ENCODE data around the gene TUBGCP2. TPM values are rescaled to one million over a fixed set of nuclear protein-coding genes. Genes with fewer than 3 reads are reported as not detected.

The TUBGCP2 gene
- total RNA-seq, 1 experiment from 2014 or later: 35.4 TPM

DNA sequence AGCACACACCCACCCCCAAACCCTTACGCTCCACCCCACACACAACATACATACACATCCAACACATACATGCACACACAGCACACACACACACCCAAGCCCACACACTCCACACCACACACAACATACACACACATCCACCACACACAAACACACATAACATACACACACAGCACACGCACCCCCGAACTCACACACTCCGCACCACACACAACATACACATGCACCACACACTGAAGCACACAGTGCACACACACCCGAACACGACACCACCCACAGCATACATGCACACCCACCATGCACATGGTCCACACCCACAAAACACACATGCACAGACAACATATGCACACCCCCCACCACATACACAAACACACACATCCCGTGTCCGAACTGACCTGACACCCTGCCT, 40.5 kb upstream of the TUBGCP2 start (continued):
- TF ChIP-seq, protein P1, sequence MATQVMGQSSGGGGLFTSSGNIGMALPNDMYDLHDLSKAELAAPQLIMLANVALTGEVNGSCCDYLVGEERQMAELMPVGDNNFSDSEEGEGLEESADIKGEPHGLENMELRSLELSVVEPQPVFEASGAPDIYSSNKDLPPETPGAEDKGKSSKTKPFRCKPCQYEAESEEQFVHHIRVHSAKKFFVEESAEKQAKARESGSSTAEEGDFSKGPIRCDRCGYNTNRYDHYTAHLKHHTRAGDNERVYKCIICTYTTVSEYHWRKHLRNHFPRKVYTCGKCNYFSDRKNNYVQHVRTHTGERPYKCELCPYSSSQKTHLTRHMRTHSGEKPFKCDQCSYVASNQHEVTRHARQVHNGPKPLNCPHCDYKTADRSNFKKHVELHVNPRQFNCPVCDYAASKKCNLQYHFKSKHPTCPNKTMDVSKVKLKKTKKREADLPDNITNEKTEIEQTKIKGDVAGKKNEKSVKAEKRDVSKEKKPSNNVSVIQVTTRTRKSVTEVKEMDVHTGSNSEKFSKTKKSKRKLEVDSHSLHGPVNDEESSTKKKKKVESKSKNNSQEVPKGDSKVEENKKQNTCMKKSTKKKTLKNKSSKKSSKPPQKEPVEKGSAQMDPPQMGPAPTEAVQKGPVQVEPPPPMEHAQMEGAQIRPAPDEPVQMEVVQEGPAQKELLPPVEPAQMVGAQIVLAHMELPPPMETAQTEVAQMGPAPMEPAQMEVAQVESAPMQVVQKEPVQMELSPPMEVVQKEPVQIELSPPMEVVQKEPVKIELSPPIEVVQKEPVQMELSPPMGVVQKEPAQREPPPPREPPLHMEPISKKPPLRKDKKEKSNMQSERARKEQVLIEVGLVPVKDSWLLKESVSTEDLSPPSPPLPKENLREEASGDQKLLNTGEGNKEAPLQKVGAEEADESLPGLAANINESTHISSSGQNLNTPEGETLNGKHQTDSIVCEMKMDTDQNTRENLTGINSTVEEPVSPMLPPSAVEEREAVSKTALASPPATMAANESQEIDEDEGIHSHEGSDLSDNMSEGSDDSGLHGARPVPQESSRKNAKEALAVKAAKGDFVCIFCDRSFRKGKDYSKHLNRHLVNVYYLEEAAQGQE (IDR thresholded peaks at IDR 0.05; ENCODE audit: low read depth): no peak
- no peak for TF ChIP-seq FOSL1 (IDR thresholded peaks at IDR 0.05; ENCODE audit: low read depth)
- TF ChIP-seq, protein P2, sequence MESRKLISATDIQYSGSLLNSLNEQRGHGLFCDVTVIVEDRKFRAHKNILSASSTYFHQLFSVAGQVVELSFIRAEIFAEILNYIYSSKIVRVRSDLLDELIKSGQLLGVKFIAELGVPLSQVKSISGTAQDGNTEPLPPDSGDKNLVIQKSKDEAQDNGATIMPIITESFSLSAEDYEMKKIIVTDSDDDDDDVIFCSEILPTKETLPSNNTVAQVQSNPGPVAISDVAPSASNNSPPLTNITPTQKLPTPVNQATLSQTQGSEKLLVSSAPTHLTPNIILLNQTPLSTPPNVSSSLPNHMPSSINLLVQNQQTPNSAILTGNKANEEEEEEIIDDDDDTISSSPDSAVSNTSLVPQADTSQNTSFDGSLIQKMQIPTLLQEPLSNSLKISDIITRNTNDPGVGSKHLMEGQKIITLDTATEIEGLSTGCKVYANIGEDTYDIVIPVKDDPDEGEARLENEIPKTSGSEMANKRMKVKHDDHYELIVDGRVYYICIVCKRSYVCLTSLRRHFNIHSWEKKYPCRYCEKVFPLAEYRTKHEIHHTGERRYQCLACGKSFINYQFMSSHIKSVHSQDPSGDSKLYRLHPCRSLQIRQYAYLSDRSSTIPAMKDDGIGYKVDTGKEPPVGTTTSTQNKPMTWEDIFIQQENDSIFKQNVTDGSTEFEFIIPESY (IDR thresholded peaks at IDR 0.05; ENCODE audit: extremely low read depth, insufficient replicate concordance, low read length): no peak

DNA sequence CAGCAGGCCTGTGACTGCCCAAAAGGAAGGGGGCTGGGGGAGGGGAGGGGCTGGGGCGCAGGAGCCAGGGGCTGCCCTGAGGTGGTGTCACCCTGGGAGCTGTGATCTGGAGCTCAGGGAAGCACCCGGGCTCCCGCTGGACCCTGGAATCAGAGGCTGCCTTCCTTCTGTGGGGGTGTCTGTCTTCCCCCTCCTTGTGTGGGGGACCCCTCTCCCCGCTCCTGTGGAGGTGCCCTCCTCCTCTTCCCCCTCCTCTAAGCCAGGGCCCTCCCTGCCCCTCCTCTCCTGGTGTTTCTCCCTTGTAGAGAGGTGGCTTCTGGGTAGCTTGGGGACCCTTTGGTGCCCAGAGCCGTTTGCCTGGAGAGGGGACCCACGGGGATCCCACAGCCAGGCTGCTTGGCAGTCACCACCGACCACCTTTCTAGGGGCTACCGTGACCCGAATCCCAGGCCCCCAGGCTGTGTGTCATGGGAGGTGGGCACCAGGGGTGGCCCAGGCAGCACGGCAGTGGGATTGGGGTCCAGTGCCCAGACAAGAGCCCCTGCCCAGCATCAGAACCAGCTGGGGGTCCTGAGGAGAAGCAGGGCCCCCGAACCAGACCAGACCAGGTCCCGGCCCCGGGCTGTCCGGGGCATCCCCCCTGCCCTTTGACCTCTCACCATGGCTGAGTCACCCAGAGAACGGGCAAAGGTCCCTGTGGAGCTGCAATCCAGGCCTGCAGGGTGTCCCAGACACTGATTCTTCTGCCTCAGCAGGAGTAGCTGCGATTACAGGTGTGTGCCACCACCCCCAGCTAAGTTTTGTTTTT, 39.2 kb upstream of the TUBGCP2 start:
- Histone ChIP-seq H3K36me3 (ENCODE audit: control insufficient read depth in 1 of 2, insufficient read depth in 2 of 2, low read length in 2 of 2) (no peaks in the 10 kb centered on the region), H2AFZ (ENCODE audit: low read depth, low read length, poor library complexity, severe bottlenecking) (no peak overlapping the region), H4K20me1 (ENCODE audit: insufficient read depth) (no peaks in the 10 kb centered on the region), H3K79me2 (ENCODE audit: insufficient read depth, low read length) (no peaks in the 10 kb centered on the region), H3K9me3 (ENCODE audit: control insufficient read depth in 1 of 2, insufficient read depth in 1 of 2, low read depth in 1 of 2, low read length in 2 of 2) (no peaks in the 10 kb centered on the region), H3K4me3 (replicated peaks in 1 of 2; ENCODE audit: low read depth in 1 of 2, low read length in 2 of 2) (no peak overlapping the region), H3K9me2 (ENCODE audit: insufficient read depth) (no peaks in the 10 kb centered on the region), H3K4me2 (ENCODE audit: low read length) (no peak overlapping the region), H3K9ac (ENCODE audit: low read length) (no peak overlapping the region), H3K4me1 (ENCODE audit: control insufficient read depth in 1 of 2, insufficient read depth in 2 of 2, low read length in 2 of 2) (peaks cover 0 to 8% of the 10 kb centered on the region in 2 experiments; a peak in 1 of 4 replicates), H3K27me3 (ENCODE audit: insufficient read depth, low read length) (no peaks in the 10 kb centered on the region), H3K27ac (ENCODE audit: low read depth, low read length) (no peak overlapping the region)
- BruUV-seq (replicated peaks): no TSS peak
- DNase-seq (ENCODE audit: low read depth, low spot score) (no peak), ATAC-seq (no peak)
- ChIA-PET POLR2A (no interaction called here), RAD21 (ENCODE audit: low non-redundant PET in 1 of 2, low total read pairs in 2 of 2, uncharacterized antibody in 2 of 2, unreplicated experiment in 2 of 2) (no interaction called here), CTCF (interaction anchor here (1.7 kb wide), 1 partner anchor 18 kb away, joined by 5 read pairs; no protein-coding TSS in a partner anchor)
- intact Hi-C loops (cut with micrococcal nuclease): no loop called here
- TF ChIP-seq CBX3 (IDR thresholded peaks at IDR 0.05; ENCODE audit: low read depth) (no peak), EZH2 (IDR thresholded peaks at IDR 0.05) (no peak), ZNF274 (IDR thresholded peaks at IDR 0.05; ENCODE audit: low read depth, low read length) (no peak), SP1 (IDR thresholded peaks at IDR 0.05; ENCODE audit: low read depth) (no peak), RAD21 (IDR thresholded peaks at IDR 0.05; ENCODE audit: low read depth) (no peak)
- TF ChIP-seq, protein P3, sequence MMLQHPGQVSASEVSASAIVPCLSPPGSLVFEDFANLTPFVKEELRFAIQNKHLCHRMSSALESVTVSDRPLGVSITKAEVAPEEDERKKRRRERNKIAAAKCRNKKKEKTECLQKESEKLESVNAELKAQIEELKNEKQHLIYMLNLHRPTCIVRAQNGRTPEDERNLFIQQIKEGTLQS (IDR thresholded peaks at IDR 0.05): no peak
- TF ChIP-seq, protein P4, sequence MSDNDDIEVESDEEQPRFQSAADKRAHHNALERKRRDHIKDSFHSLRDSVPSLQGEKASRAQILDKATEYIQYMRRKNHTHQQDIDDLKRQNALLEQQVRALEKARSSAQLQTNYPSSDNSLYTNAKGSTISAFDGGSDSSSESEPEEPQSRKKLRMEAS (IDR thresholded peaks at IDR 0.05): no peak
- TF ChIP-seq, protein P1 (IDR thresholded peaks at IDR 0.05; ENCODE audit: low read depth): no peak
